NCI-H128 (cell line): Measurements from ENCODE around the gene LRTM1.

Source experiments
- DNase-seq: peaks from one replicate; lab custom pipeline; 2025; ENCODE audit not compliant: unreplicated experiment; lab: John Stamatoyannopoulos, UW

LRTM1 gene

GRCh38 chr3:54928046-54928770 lies at the start of gene LRTM1:
Gene LRTM1 (minus strand): TSS chr3:54928059. CDS start chr3:54927911, 148 bp downstream.
- DNase-seq, result no peak

- DNase-seq, result no peak
Measured at GRCh38 chr3:54977439-54977838, 49.6 kb upstream of the LRTM1 start.

- DNase-seq, result no peak
Measured at GRCh38 chr3:54970895-54971294, 43.0 kb upstream of the LRTM1 start.

- no peak for DNase-seq
Measured at GRCh38 chr3:54969652-54970051, 41.8 kb upstream of the LRTM1 start.

- DNase-seq, result no peak
Measured at GRCh38 chr3:54968546-54969172, 40.8 kb upstream of the LRTM1 start.

- DNase-seq, result no peak
Measured at GRCh38 chr3:54967731-54968161, 39.9 kb upstream of the LRTM1 start.

GRCh38 chr3:54966979-54967378 lies 39.1 kb upstream of the LRTM1 start:
- no peak for DNase-seq

- no peak for DNase-seq
Measured at GRCh38 chr3:54965746-54966145, 37.9 kb upstream of the LRTM1 start.

- DNase-seq, result no peak
Measured at GRCh38 chr3:54964081-54964480, 36.2 kb upstream of the LRTM1 start.

GRCh38 chr3:54963641-54964040 lies 35.8 kb upstream of the LRTM1 start:
- DNase-seq, result no peak

GRCh38 chr3:54962200-54962599 lies 34.3 kb upstream of the LRTM1 start:
- no peak for DNase-seq

GRCh38 chr3:54960701-54961100 lies 32.8 kb upstream of the LRTM1 start:
- no peak for DNase-seq

- DNase-seq, result no peak
Measured at GRCh38 chr3:54960082-54960481, 32.2 kb upstream of the LRTM1 start.

GRCh38 chr3:54957711-54958110 lies 29.9 kb upstream of the LRTM1 start:
- no peak for DNase-seq

GRCh38 chr3:54955941-54956340 lies 28.1 kb upstream of the LRTM1 start:
- no peak for DNase-seq

GRCh38 chr3:54955496-54955895 lies 27.6 kb upstream of the LRTM1 start:
- no peak for DNase-seq

- DNase-seq, result no peak
Measured at GRCh38 chr3:54954521-54954920, 26.7 kb upstream of the LRTM1 start.

GRCh38 chr3:54954022-54954421 lies 26.2 kb upstream of the LRTM1 start:
- no peak for DNase-seq

- no peak for DNase-seq
Measured at GRCh38 chr3:54951405-54951804, 23.5 kb upstream of the LRTM1 start.

- DNase-seq, result no peak
Measured at GRCh38 chr3:54950391-54951003, 22.6 kb upstream of the LRTM1 start.

GRCh38 chr3:54949491-54950044 lies 21.7 kb upstream of the LRTM1 start:
- no peak for DNase-seq
